Ovary (tissue), 3 donors: Measurements from ENCODE around the gene SET.

Experiments
- EP300 ChIP-seq: sonication (generic); formaldehyde crosslinking; IDR thresholded peaks from one replicate; pipeline ENCODE4 v1.6.1; 2017; ENCODE audit warnings: antibody characterized with exemption
- POLR2A ChIP-seq: fragments of 450-650 bp; IDR thresholded peaks from one replicate; pipeline ENCODE4 v1.6.1; 2017; ENCODE audit warnings: antibody characterized with exemption, mild to moderate bottlenecking, moderate library complexity
- TF ChIP-seq, protein P1 (sequence below), 3 donors: fragments of 450-650 bp in 2 of 3; fragments of 200-600 bp in 1 of 3; IDR thresholded peaks; one replicate each; pipeline versions ENCODE4 v1.5.1 to v1.8.0; 2016 to 2022; ENCODE audit warnings: antibody characterized with exemption in 3 of 3, mild to moderate bottlenecking in 1 of 3
- donor health status: DM: no; HTN: no; CAD: no.

DNA sequence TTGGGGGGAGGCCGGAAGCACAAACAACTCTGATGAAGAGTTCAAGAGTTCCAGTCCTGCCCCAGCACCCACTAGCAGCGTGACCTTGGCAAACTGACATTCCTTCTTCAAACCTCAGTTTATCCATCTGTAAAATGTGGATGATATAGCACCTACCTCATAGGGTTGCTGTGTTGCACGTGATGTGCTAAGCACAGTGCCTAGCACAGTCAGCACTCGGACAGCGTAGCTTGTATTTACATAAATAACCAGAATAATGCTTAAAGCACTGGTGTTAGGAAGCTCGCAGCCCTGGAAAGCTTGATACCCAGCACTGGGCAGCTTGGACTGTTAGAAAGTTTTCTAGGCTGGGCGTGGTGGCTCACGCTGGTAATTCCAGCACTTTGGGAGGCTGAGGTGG lies 18.4 kb downstream of the SET start:
- TF ChIP-seq EP300 (no peak), POLR2A (no peak)
- TF ChIP-seq, protein P1, sequence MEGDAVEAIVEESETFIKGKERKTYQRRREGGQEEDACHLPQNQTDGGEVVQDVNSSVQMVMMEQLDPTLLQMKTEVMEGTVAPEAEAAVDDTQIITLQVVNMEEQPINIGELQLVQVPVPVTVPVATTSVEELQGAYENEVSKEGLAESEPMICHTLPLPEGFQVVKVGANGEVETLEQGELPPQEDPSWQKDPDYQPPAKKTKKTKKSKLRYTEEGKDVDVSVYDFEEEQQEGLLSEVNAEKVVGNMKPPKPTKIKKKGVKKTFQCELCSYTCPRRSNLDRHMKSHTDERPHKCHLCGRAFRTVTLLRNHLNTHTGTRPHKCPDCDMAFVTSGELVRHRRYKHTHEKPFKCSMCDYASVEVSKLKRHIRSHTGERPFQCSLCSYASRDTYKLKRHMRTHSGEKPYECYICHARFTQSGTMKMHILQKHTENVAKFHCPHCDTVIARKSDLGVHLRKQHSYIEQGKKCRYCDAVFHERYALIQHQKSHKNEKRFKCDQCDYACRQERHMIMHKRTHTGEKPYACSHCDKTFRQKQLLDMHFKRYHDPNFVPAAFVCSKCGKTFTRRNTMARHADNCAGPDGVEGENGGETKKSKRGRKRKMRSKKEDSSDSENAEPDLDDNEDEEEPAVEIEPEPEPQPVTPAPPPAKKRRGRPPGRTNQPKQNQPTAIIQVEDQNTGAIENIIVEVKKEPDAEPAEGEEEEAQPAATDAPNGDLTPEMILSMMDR (IDR thresholded peaks at IDR 0.05) = no peak
